CD4-positive, alpha-beta T cell treated with Interferon gamma for 1 hour (primary cell): ENCODE data around the gene CHRDL2.
"Not testable (repeated sequence)": the region's sequence is repeated elsewhere in the genome, so short reads cannot be mapped to it uniquely, and the experiment has no call there.

Experiments
- DNase-seq: peaks from one replicate; pipeline ENCODE4 v3.0.0-alpha.2; 2020

Gene CHRDL2

GRCh38 chr11:74731301-74732094 is at the start of gene CHRDL2:
TSS of gene CHRDL2 (minus strand) at chr11:74731426. CDS start at chr11:74730888, 538 bp downstream.
- no peak for DNase-seq

GRCh38 chr11:74780248-74781005 is 49.2 kb upstream of the CHRDL2 start:
- no peak for DNase-seq

GRCh38 chr11:74778581-74778980 is 47.4 kb upstream of the CHRDL2 start:
- no peak for DNase-seq

- no peak for DNase-seq
These were observed 46.7 kb upstream of the CHRDL2 start for GRCh38 chr11:74777877-74778276.

GRCh38 chr11:74777038-74777437 is 45.8 kb upstream of the CHRDL2 start:
- DNase-seq = no peak

- no peak for DNase-seq
These were observed 45.3 kb upstream of the CHRDL2 start for GRCh38 chr11:74776546-74776945.

- DNase-seq = no peak
These were observed 44.5 kb upstream of the CHRDL2 start for GRCh38 chr11:74775762-74776161.

- DNase-seq = no peak
These were observed 42.2 kb upstream of the CHRDL2 start for GRCh38 chr11:74773476-74773875.

- DNase-seq = no peak
These were observed 39.9 kb upstream of the CHRDL2 start for GRCh38 chr11:74771139-74771538.

- no peak for DNase-seq
These were observed 39.2 kb upstream of the CHRDL2 start for GRCh38 chr11:74770456-74770855.

GRCh38 chr11:74769055-74769707 is 38.0 kb upstream of the CHRDL2 start:
- DNase-seq = no peak

- not testable (repeated sequence) for DNase-seq
These were observed 37.0 kb upstream of the CHRDL2 start for GRCh38 chr11:74768172-74768651.

GRCh38 chr11:74766905-74767304 is 35.7 kb upstream of the CHRDL2 start:
- DNase-seq = no peak

GRCh38 chr11:74756571-74756970 is 25.3 kb upstream of the CHRDL2 start:
- no peak for DNase-seq

- DNase-seq = no peak
These were observed 24.3 kb upstream of the CHRDL2 start for GRCh38 chr11:74755395-74755995.

GRCh38 chr11:74754507-74755252 is 23.5 kb upstream of the CHRDL2 start:
- DNase-seq = no peak

GRCh38 chr11:74751303-74751702 is 20.1 kb upstream of the CHRDL2 start:
- no peak for DNase-seq

GRCh38 chr11:74750598-74750997 is 19.4 kb upstream of the CHRDL2 start:
- not testable (repeated sequence) for DNase-seq

- no peak for DNase-seq
These were observed 18.7 kb upstream of the CHRDL2 start for GRCh38 chr11:74749965-74750296.

GRCh38 chr11:74749127-74749964 is 18.1 kb upstream of the CHRDL2 start:
- DNase-seq = peak; percentile 35
